HG03469 (cell line): ENCODE data around the gene STX7.
A peak's percentile ranks its signal among the peaks of the same experiment; 100 is the strongest.
"Not testable (repeated sequence)": the region's sequence is repeated elsewhere in the genome, so short reads cannot be mapped to it uniquely, and the experiment has no call there.

ENCODE experiments used
- ATAC-seq: cut with Tn5 transposase; IDR thresholded peaks from one replicate; pipeline ENCODE4 v1.9.1; 2021; ENCODE audit warnings: mild to moderate bottlenecking, moderate library complexity, moderate number of reproducible peaks; ENCODE audit not compliant: unreplicated experiment

STX7 gene

GRCh38 chr6:132512638-132513632, at the start of gene STX7:
STX7 (minus strand) TSS chr6:132513116; CDS start chr6:132503530, 9,586 bp downstream.
- ATAC-seq = peak; percentile 72

- ATAC-seq = not testable (repeated sequence)
These were observed 47.2 kb upstream of the STX7 start for GRCh38 chr6:132560087-132560486.

- no peak for ATAC-seq
These were observed 39.5 kb upstream of the STX7 start, which contains the start of gene TAAR8 for GRCh38 chr6:132552372-132552771. TAAR8 (plus strand) TSS chr6:132552672; CDS start chr6:132552693, 21 bp downstream.

GRCh38 chr6:132551214-132551613, 38.3 kb upstream of the STX7 start:
- ATAC-seq = no peak

GRCh38 chr6:132548746-132549463, 36.0 kb upstream of the STX7 start:
- ATAC-seq = no peak

- ATAC-seq = no peak
These were observed 31.9 kb upstream of the STX7 start for GRCh38 chr6:132544826-132545225.

GRCh38 chr6:132537977-132538376, 25.1 kb upstream of the STX7 start, which contains the start of gene TAAR9:
TAAR9 (plus strand) TSS chr6:132538277; CDS start chr6:132538290, 13 bp downstream.
- ATAC-seq = no peak

GRCh38 chr6:132537145-132537544, 24.2 kb upstream of the STX7 start:
- ATAC-seq = no peak

- not testable (repeated sequence) for ATAC-seq
These were observed 21.6 kb upstream of the STX7 start for GRCh38 chr6:132534546-132534945.

- ATAC-seq = no peak
These were observed 17.5 kb upstream of the STX7 start for GRCh38 chr6:132530293-132530974.

GRCh38 chr6:132527791-132528190, 14.9 kb upstream of the STX7 start:
- ATAC-seq = no peak

- ATAC-seq = no peak
These were observed 13.5 kb upstream of the STX7 start for GRCh38 chr6:132526461-132526860.

GRCh38 chr6:132525866-132526265, 12.9 kb upstream of the STX7 start:
- no peak for ATAC-seq

GRCh38 chr6:132524646-132525045, 11.7 kb upstream of the STX7 start:
- no peak for ATAC-seq

GRCh38 chr6:132520953-132521352, 8.0 kb upstream of the STX7 start:
- ATAC-seq = no peak

- ATAC-seq = no peak
These were observed 2.5 kb upstream of the STX7 start for GRCh38 chr6:132515386-132515785.

- no peak for ATAC-seq
These were observed 1.1 kb upstream of the STX7 start for GRCh38 chr6:132513831-132514545.

- no peak for ATAC-seq
These were observed 626 bp downstream of the STX7 start for GRCh38 chr6:132512342-132512637.

GRCh38 chr6:132511831-132512220, 1.1 kb downstream of the STX7 start:
- no peak for ATAC-seq

- no peak for ATAC-seq
These were observed 1.6 kb downstream of the STX7 start for GRCh38 chr6:132511210-132511830.
